ENCODE results near the gene ECM1. TPM values are rescaled to one million over a fixed set of nuclear protein-coding genes. Genes with fewer than 3 reads are reported as not detected.

The ECM1 gene
- total RNA-seq, 4 donors from 2014 or later, result 4.2 to 11.3 (median 7.0) TPM

GRCh38 chr1:150521196-150521968, 13.5 kb downstream of the ECM1 start:
- TF ChIP-seq POLR2A (IDR thresholded peaks at IDR 0.05) (no peak), CTCF (IDR thresholded peaks at IDR 0.05) (no peak)
- Histone ChIP-seq H3K4me3 (replicated peaks in 1 of 3) (no peak overlapping the region), H3K27ac (no peak overlapping the region), H3K9me3 (no peaks in the 10 kb centered on the region), H3K4me1 (no peaks in the 10 kb centered on the region), H3K27me3 (no peaks in the 10 kb centered on the region), H3K36me3 (no peaks in the 10 kb centered on the region)
- DNase-seq, result no peak
- WGBS, 2 donors, result 83 to 84% methylated on average over 1 of the region's 1 CpG
- intact Hi-C loops (cut with DNase I), result no loop called here

- Histone ChIP-seq H3K9me3 (no peaks in the 10 kb centered on the region), H3K4me3 (replicated peaks in 1 of 3) (no peak overlapping the region), H3K27me3 (no peaks in the 10 kb centered on the region), H3K4me1 (no peaks in the 10 kb centered on the region), H3K36me3 (no peaks in the 10 kb centered on the region), H3K27ac (no peak overlapping the region)
- DNase-seq, result no peak
- intact Hi-C loops (cut with DNase I), result no loop called here
- TF ChIP-seq CTCF (IDR thresholded peaks at IDR 0.05), result no peak
- no peak for TF ChIP-seq POLR2A (IDR thresholded peaks at IDR 0.05)
- 84 to 89% methylated on average over 3 of the region's 3 CpGs for WGBS, 2 donors
Observed at GRCh38 chr1:150525348-150525747, 17.4 kb downstream of the ECM1 start.

- no peaks in the 10 kb centered on the region for H3K27me3 ChIP-seq
- 88 to 100% methylated on average over 1 of the region's 1 CpG for WGBS, 2 donors
- no peaks in the 10 kb centered on the region for H3K36me3 ChIP-seq
- intact Hi-C loops (cut with DNase I), result no loop called here
- peaks cover 7 to 15% of the 10 kb centered on the region in 2 donors for H3K4me1 ChIP-seq
- H3K9me3 ChIP-seq, result no peaks in the 10 kb centered on the region
- no peak overlapping the region for H3K4me3 ChIP-seq (replicated peaks in 1 of 3)
- no peak for DNase-seq
- no peak overlapping the region for H3K27ac ChIP-seq
- TF ChIP-seq CTCF (IDR thresholded peaks at IDR 0.05) (no peak), POLR2A (IDR thresholded peaks at IDR 0.05) (no peak)
Observed at GRCh38 chr1:150528196-150528595, 20.3 kb downstream of the ECM1 start.

GRCh38 chr1:150529017-150529416, 21.1 kb downstream of the ECM1 start:
- no peak overlapping the region for H3K27ac ChIP-seq
- peaks cover 7 to 22% of the 10 kb centered on the region in 2 donors for H3K4me1 ChIP-seq
- no peaks in the 10 kb centered on the region for H3K9me3 ChIP-seq
- no peaks in the 10 kb centered on the region for H3K27me3 ChIP-seq
- WGBS, 2 donors, result 30 to 51% methylated on average over 4 of the region's 4 CpGs
- no peak for DNase-seq
- no peaks in the 10 kb centered on the region for H3K36me3 ChIP-seq
- TF ChIP-seq CTCF (IDR thresholded peaks at IDR 0.05) (no peak), POLR2A (IDR thresholded peaks at IDR 0.05) (no peak)
- intact Hi-C loops (cut with DNase I), result no loop called here
- no peak overlapping the region for H3K4me3 ChIP-seq (replicated peaks in 1 of 3)

GRCh38 chr1:150530491-150531159, 22.7 kb downstream of the ECM1 start:
- intact Hi-C loops (cut with DNase I), result no loop called here

More at GRCh38 chr1:150530491-150531159, 22.7 kb downstream of the ECM1 start:
- WGBS, 2 donors, result 95 to 97% methylated on average over 14 of the region's 14 CpGs
- DNase-seq, result no peak
- no peaks in the 10 kb centered on the region for H3K27me3 ChIP-seq
- no peak for TF ChIP-seq CTCF (IDR thresholded peaks at IDR 0.05)
- no peak for TF ChIP-seq POLR2A (IDR thresholded peaks at IDR 0.05)
- no peaks in the 10 kb centered on the region for H3K36me3 ChIP-seq
- H3K4me3 ChIP-seq (replicated peaks in 1 of 3), result no peak overlapping the region
- H3K4me1 ChIP-seq, result peaks cover 7 to 22% of the 10 kb centered on the region in 2 donors
- no peaks in the 10 kb centered on the region for H3K9me3 ChIP-seq
- no peak overlapping the region for H3K27ac ChIP-seq
